Head of caudate nucleus (tissue), 42 donors: ENCODE measurements around the gene PPFIA4.

ENCODE experiments used
- DNase-seq, 42 donors: peaks; one replicate each; pipeline versions ENCODE4 v3.0.0 to v3.0.0-alpha.2; 2020 to 2021; ENCODE audit warnings: mixed read lengths in 7 of 42
- intact Hi-C: fragments of 100-400 bp; cut with DNase I; formaldehyde crosslinking; loops from one replicate; pipeline ENCODE4 v1.15.0; 2022

Gene PPFIA4

DNA sequence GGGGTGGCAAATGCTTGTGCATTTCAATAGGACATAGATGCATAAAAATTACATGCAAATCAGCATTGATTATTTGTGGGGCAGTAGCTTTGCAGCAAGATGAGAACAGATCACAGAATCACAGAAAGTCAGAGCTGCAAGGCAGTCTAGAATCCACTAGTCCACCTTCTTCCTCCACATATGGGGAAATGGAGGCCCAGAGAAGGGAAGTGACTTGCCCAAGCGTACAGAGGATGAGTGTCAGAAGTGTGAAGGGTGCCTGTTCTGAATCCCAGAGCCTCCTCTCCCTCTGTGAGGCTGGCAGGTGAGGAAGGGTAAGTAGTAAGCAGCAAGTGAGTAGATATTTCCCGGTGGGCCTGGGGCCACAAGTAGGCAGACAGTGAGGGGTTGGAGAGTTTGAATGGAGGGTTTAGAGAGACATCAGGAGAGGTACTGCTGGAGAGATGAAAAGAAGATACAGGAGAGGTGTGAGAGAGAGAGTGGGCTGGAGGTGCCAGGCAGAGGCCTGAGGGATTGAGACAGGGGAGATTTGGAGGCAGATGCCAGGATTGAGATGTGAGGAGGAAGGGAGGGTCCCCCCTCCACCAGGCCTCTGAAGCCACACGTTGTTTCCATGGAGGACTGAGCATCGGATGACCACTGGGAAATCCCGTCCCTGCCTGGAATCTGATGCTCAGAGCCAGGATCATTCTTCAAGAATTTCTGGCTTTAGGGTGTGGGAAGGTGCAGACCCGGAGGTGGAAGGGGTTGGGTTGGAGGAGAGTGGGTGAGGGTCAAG, 64.3 kb downstream of the PPFIA4 start:
- intact Hi-C loops, result no loop called here
- DNase-seq, result peak in 2 of 42 donors; percentile 14 to 30

DNA sequence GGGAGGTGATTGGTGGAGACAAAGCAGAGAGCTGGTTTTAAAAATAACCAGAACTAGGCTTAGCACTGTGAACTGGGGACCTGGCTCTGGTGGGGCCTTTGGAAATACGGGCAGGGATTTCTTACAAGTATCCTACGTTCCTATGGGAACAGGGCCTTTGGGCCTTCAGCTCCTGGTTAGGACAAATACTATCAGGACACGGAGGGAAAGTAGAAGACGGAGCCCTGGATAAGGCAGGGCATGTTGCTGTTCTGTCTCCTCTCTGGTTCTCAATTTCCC, 64.8 kb downstream of the PPFIA4 start:
- intact Hi-C loops, result no loop called here
- peak in 1 of 42 donors; percentile 20 for DNase-seq

DNA sequence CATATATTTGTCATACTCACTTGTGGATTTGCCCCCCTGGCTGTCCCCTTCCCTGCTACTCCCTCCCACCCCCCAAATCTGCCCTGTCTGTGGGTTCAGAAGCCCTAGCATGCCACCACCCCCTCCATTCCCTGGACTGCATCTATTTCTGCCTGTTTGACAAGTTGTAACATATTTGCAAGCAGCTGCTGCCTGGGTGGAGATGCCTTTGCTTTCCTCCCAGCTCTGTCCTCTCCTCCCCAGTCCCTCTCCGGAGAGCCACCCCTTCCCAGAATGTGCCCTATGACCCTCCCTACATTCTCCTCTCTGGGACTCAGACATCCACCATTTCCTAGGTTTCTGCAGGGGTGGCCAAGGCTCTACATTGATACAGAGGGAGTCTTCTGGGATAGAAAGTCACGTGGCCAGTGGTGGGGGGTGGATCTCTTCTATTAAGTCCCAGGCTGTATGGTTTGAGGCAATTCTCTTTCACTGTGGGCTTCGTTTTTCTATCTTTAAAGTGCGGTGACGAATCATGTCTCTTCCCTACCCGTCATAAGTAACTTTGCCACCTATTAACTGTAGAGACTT, 65.6 kb downstream of the PPFIA4 start:
- intact Hi-C loops, result no loop called here
- DNase-seq, result peak in 1 of 42 donors; percentile 17

DNA sequence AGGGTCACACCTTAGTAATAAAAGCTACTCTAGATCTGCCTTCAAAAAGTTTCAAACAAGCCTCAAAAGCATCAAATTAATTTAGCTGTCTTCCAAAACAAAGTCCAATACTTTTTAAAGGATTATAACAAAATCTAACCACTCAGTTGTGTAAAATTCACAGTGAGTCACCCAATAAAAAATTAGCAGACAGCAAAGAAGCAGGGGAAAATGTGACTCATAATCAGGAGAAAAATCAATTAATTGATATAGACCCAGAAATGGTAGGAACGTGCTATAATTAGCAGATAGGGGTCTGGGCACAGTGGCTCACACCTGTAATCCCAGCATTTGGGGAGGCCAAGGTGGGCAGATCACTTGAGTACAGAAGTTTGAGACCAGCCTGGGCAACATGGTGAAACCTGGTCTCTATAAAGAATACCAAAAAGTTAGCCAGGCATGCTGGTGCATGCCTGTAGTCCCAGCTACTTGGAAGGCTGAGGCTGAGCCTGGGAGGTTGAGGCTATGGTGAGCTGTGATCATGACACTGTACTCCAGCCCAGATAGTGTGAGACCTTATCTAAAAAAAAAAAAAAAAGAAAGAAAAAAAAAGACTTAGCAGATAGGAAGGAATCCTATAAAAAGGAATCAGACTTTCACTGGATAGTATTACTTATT, 67.6 kb downstream of the PPFIA4 start:
- intact Hi-C loops, result no loop called here
- no peak for DNase-seq

DNA sequence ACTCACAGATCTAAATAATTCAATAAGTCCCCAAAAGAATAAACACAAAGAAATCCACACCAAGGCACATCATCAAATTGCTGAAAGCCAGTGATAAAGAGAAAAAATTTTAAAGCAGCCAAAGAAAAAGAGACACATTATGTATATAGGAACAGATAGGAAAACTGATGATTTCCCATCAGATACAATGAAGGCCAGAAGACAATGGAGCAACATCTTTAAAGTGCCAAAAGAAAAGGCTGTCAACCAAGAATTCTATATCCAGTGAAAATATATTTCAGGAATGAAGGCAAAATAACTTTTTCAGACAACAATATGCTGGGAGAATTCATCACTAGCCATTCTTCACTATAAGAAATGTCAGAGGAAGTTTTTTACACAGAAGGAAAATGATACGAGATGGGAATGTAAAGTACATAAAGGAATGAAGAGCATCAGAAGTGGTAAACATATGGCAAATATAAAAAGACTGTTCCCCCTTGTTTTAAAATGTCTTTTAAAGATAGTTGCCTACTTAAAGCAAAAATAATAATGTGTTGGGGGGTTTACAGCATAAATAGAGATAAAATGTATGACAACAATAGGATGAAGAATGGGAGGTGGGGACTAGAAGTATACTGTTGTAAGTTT, 68.9 kb downstream of the PPFIA4 start:
- no peak for DNase-seq
- intact Hi-C loops, result no loop called here

DNA sequence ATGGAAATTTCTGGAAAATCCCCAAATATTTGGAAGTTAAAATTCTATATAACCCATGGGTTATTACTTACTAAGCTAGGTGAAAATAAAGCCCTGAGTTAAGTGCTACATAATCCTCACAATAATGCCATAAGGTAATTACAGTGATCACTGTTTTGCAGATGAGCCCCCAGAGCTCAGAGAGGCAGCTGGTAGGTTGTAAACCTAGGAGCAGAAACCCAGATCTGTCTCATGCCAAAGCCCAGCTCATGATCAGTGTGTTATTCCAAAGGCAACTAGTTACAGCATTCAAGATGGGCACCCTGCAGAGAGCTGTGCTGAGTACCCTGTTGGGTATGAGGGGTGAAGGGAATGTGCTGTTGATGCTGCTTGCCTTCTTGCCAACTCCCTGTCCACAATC, 70.3 kb downstream of the PPFIA4 start:
- intact Hi-C loops, result no loop called here
- no peak for DNase-seq

DNA sequence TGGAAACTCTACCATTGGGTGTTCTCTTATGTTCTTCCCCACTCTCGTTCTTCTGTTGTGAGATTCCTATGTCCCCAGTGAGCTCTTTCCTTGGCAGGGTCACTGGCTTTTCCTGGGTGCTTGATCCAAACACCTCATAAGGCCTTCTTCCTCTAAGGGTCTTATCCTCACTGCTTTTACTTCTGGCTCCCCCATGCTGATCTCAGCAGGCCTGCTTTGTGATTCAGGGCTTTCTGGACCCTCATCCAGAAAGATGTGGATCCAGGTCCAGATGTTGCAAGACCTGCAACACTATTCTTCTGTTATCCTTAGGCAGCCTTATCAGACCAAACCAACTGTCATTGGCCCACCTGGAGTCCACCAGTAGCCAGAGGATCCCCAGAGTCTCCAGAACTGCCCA, 70.7 kb downstream of the PPFIA4 start:
- intact Hi-C loops, result no loop called here
- peak in 1 of 42 donors; percentile 7 for DNase-seq

DNA sequence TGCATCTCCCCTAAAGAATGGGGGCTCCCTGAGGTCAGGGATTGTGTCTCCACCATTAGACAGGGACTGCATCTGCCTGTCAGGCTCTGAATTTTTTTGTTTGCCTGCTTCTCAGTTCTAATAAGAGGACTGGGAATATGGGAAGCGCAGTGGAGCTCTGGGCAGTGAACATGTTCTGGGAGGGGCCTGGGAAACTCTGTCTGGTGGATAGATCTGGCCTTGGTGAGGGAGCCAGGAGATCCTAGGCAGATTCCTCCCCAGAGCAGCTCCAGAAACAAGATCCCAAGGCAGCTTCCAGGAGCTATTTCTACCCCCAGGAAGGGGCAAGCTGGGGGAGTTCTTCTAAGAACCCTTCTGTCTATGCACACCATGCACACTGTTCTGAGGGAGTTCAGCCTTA, 72.2 kb downstream of the PPFIA4 start:
- DNase-seq, result peak in 1 of 42 donors; percentile 7
- intact Hi-C loops, result no loop called here

DNA sequence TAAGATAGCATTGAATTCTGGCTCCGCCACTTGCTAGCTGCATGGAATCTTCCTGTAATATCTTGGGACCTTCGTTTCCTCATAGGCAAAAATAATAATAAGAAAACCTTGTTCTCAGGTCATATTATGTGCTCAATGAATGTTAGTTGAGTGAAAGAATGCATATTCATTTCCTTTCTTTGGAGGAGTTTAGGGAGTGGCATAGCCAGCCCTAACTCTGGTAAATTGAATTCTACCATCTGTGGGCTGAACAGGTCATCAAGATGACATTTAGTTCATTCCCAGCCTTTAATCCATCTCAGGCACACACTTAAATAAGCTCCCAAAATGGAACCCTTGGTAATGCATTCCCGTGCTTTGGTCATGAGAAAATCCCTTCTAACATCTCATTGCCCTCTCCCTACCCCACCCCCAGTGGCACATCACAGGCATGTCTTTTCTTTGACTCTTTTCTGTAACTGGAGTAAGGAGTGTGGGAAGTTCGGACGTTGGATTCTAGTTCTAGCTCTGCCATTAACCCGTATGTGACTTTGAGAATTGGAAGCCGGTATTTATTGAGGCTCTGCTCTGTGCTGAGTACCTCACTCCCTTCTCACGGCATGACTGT, 72.7 kb downstream of the PPFIA4 start:
- DNase-seq, result peak in 2 of 42 donors; percentile 0 to 7
- intact Hi-C loops, result no loop called here

DNA sequence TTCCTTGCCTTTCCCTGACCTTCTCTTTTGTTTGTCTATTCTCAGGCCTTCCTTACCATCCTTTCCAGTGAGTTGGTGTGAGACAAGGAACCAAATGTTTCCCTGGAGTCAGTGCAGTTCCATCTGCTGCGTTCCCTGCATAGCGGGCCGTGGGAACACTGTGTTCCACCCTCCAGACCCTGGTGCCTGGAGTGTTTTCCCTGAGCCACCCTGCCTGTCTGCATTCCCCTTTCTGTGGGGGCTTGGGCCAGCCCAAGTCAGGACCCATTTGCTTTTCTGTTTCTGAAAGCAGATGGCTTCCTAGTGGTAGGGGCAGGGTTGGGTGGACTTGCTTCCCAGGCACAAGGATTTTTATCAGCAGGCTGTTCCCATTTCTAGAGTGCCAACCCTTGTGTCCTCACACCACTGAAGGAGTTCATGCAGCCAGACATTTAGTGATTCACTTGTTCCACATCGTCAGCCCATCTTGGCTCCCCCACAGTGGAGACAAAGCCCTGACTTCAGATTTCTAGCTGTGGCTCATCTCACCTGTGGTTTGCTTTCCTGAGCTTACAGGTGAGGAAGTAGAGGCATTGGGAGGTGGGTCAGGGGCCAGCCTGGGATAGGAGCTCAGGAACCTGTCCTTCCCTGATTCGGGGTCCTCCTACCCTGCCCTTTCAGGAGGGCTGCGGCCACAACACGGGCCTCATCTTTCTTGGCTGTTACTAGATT, 73.7 kb downstream of the PPFIA4 start:
- intact Hi-C loops, result no loop called here
- DNase-seq, result peak in 2 of 42 donors; percentile 5 to 25

DNA sequence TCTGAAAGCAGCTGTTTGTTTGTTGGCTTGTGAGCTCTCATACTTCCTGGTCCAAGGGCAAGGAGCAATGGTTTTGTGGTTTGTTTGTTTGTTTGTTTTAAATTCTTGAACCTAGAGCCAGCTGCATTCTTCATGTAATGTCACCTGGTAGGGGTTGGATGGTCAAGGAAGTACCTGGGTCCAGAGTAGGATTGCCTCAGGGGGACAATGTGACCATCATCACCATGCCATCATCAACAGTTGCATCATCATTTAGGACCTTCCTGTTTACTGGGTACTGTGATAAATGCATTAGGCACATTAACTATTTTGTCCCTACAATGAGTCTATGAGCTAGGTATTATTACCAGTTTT, 74.2 kb downstream of the PPFIA4 start:
- intact Hi-C loops, result no loop called here
- no peak for DNase-seq

DNA sequence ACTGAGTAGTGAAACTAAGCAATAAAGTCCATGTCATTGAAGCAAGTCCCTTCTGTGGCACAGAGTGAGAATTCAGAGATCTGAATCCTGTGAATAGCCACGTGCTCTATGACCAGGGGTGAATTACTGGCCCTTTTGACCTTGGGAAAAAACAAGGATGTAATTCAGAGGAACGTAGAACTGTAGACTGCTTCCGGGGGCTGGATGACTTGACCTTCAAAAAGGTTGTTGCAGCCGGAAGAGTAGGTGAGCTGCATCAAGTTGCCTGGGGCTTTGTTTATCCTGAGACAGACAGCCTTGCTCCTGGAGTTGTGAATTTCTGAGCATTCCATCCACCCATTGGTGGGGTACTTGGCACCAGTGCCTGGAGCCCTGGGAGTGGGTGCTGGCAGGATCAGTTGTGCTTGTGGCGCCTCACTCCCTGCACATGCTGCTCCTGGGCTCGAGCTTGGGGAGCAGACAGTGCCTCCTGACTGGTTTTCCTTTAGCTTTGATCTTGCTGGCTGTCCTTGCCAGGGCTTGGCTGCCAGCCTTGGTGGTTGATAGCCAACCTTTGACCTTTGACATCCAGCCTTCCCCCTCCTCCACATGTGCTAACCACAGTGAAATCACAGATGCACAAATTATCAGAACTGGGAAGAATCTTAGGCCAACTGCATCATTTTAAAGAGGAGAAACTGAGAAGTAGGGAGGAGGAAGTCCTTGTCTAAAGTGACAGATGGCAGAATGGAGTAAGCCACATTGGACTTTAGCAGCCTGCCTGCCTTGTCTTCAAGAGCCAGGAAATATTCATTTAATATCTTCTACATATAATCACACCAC, 75.7 kb downstream of the PPFIA4 start:
- DNase-seq, result peak in 2 of 42 donors; percentile 9 to 12

DNA sequence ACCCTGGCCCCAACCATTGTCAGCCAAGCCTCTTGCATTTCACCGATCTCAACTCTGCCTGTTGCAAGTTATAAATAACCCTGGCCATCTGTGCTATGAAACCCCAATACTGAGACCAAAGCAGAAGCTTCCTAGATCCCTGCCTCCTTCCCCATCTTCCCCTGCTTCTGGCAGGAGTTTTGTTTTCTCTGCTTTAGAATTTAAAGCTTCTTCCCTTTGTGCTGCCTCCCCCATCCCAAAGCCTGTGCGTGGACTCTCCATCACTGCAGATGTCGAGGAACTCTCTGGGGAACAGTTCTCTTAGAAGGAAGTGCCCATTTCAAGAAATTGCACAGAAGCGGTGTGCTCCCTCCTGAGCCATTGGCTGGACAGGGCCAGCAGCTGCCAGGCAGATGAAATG, 76.9 kb downstream of the PPFIA4 start:
- peak in 2 of 42 donors; percentile 2 to 10 for DNase-seq

More for the DNA sequence above, 75.7 kb downstream of the PPFIA4 start:
- intact Hi-C loops, result no loop called here

DNA sequence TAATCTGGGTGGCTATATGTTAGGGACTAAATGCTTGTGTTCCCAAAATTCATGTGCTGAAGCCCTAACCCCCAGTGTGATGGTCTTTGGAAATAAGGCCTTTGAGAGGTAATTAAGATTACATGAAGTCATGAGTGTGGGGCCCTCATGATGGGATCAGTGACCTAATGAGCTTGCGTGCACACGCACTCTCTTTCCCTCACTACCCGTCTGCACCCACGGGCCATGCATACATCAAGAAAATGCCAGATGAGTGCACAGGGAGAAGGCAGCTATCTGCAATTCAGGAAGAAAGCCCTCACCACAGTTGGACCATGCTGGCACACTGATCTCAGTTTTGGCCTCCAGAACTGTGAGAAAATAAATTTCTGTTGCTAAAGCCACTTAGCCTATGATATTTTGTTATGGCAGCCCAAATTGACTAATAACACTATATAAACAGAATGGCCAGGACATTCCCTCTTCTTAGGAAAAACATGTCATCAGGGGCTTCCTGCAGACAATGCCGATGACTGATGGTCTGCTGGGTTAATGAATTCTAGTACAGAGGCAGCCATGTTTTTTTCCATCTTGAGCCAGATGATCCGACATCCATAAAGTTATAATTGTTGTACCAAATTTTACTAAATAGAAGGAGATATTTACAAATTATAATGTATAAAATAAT, 77.7 kb downstream of the PPFIA4 start:
- intact Hi-C loops, result no loop called here

More for the DNA sequence above, 76.9 kb downstream of the PPFIA4 start:
- intact Hi-C loops, result no loop called here

DNA sequence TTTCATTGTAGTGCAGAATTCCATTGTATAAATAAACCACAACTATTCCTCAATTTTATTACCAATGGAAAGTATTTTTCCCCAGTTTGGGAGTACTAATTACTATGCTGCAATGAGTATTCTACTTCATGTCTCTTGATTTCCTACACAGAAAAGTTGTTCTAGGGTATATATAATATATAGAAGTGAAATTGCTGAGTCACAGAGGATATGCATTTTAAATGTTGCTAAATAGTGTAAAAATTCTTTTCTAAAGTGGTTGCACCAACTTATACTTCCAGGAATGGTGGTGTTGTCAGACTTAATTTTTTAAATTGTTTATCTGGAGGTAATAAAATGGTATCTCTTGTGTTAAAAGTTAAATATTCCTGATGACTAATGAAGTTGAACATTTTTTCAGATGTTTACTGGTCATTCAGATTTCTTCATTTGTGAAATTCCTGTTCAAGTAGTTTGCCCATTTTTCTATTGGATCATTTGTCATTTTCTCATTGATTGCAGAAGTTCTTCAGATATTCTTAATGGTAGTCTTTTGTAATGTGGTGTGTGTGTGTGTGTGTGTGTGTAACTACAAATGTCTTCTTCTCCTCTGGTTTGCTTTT, 78.6 kb downstream of the PPFIA4 start:
- intact Hi-C loops, result no loop called here
- no peak for DNase-seq

More for the DNA sequence above, 77.7 kb downstream of the PPFIA4 start:
- DNase-seq, result peak in 2 of 42 donors; percentile 6 to 13

DNA sequence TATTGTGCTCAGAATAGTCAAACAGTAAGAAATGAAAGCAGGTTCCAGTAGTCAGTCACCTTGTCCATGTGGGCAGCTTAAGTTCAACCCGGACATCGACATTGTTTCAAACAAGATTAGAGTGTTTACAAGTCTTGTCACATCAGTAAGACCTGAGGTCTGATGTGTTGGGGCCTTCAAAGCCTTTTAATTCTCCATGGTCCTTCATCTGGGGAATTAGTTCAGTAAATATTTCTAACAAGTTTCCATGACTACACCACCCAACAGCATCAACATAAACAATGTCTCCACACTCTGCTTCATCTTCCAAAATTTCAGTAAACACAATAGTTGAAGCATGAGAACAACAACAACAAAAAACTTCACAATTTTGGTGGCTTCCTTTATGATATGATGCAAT, 86.2 kb downstream of the PPFIA4 start:
- intact Hi-C loops, result no loop called here
- no peak for DNase-seq

DNA sequence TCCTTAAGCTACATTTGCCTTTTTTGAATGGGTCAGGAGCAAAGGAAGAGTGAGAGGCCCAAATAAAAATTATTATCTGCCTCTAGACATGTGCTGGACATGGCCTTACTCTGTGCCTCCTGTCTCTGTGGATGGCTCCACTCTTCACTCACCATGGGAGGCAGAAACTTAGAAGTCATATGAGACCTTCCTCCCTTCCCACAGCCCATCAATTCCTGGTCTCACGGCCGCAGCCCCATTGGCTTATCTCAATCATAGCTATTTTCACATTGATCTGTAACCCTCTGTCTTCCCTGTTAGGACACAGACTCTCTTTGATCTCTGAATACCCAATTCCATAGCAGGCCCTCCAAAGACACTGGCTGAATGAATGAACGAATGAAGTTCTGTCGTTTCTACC, 87.0 kb downstream of the PPFIA4 start:
- no peak for DNase-seq
- intact Hi-C loops, result no loop called here
